Activated naive CD4-positive, alpha-beta T cell treated with Interleukin-2 at 50 U/mL for 16 hours (primary cell): ENCODE data around the gene FABP7.

ENCODE experiments used
- DNase-seq: peaks from one replicate; pipeline ENCODE4 v3.0.0-alpha.2; 2020

Gene FABP7

DNA sequence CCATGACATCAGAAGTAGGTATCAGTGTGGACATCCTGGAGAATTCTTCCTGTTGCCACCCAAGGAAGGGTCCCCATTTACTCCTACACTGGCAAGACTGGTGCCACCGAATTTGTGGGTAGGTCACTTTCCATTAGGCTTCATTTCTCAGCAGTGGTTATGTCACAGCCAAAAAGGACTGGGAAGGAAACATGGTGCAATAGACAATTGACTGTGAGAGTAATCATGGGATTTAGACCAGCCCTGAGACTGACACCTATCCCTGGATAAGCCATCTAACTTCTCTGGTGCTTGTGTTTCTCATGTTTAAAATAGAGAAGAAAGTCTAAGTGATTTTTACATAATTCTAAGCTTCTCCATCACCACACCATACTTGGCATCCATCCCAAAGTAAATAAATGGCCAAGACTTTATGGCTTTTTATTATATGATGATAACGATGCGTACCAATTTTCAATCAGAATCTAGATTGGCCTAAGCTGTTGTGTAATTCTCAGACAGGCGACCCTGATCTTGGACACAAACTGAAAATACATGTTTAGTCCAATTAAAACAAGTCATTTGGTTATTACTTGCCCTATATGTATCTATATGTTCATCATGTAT, 19.7 kb downstream of the FABP7 start:
- no peak for DNase-seq

DNA sequence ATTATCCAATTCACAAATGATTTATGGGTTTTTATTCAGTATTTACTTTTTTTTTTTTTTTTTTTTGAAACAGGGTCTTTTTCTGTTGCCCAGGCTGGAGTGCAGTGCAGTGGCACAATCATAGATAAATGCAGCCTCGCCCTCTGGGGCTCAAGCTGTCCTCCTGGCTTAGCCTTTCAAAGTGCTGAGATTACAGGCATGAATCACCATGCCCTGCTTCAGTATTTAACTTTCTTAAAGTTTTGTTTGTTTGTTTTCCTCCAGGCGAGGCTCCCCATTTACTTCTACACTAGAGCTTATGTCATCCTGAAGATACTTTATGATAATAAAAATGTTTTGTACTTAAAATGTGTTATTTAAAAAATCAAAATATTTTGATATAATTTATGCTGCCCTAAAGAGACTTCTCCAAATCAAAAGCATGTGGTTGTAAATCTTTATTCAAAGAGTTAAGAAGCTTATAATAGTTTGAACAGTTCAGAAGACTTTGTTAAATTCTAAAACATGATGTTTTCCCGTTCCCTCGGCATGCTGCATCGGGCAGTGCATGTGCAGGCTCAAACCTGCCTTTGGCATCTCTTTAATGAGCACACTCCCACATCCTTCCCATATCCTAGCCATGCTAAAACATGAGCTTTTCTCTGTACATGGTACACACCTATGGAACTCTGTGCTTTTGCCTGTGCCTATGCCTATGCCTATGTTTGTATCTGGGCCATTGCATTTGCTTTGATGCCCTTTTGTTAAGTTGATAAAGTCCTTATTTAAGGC, 20.6 kb downstream of the FABP7 start:
- no peak for DNase-seq

DNA sequence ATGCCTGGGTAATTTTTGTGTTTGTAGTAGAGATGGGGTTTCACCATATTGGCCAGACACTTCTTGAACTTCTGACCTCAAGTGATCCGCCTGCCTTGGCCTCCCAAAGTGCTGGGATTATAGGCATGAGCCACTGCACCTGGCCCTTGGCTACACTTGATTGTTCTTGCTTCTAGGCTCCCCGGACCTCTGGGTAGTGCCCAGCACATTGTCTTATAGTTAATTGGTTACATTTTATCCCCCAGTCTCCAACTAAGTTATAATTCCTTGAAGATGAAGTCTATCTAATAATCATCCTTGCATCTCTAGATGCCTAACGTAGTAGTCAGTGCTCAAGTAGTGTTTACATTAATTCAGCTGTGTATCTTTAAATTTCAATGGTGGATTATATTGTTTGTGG, 21.4 kb downstream of the FABP7 start:
- DNase-seq: no peak

DNA sequence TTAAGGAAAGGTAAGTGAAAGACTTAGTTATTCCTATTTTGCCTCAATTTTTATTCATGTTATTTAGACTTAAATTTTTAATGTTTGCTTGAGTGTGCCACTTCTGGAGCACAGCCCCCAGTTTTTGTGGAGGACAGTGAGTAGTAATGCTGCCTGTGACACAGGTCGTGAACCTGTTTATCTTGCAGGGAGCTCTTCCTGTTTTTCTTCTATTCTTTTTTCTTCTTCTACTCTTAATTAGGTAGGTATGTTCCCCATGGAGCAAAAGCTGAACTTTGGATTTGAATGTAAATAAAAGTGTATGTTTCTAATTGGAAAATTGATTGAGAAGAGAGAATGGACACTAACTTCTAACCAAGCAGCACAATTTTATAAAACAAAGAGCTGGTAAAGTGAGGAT, 21.9 kb downstream of the FABP7 start:
- DNase-seq: no peak

DNA sequence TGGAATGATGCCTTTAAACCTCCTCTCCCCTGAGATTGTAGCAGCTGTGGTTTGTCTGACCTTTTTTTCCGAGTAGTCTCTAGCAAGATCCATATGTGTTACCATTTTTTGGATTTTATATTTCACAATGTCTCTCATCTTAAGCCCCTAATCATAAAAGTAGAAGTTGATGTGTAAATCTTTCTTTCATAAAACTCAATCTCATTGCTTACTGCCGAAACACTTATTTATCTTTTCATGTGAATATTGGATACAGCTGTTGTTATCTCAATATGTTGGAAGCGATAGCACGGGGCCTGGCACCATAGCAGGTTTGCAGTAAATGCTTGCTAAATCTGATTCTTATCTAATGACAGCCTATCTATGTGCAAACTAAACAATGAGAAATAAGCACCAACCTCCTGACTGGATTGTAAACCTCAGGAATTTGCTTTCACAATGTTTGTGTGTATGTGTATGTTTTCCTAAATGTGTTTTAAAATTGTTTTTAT, 23.7 kb downstream of the FABP7 start:
- no peak for DNase-seq

DNA sequence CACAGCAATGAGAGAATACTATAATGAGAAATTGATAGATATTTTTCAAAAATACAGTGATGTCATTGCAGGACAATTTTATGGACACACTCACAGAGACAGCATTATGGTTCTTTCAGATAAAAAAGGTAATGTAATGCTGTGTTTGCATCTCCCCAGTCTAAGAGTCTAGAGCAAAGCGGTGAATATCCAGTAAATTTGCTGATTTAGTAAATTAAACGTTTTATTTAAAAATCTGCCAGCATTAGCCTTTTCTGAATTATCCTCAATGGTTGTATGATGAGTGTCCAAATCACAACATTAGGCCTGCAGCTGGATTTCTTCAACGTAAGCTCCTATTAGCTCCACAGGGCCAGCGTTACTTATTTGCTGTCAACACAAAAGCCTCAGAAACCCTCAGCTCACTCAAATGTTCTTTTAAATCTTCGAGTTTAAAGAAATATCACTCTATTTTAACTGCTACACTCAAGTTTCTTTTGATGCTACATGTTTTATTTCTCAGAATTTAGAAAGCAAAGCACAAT, 25.5 kb downstream of the FABP7 start:
- no peak for DNase-seq

DNA sequence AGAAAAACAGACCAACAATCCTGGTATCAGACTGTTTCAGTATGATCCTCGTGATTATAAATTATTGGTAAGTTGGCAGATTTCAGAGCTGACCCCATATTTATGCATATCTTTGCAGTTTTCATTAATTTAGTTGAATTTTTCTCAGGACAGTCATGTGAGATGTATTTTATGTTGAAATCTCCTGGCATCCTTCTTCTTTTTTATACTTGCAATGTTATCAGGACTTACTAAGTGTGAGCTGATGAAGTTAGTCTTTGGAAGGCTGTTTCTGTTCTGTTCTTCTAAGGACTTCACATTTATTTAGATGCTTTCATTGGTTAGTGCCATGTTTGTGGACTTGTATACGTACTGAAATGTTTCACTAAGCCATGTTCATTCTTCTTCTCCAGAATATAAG, 26.8 kb downstream of the FABP7 start:
- no peak for DNase-seq

DNA sequence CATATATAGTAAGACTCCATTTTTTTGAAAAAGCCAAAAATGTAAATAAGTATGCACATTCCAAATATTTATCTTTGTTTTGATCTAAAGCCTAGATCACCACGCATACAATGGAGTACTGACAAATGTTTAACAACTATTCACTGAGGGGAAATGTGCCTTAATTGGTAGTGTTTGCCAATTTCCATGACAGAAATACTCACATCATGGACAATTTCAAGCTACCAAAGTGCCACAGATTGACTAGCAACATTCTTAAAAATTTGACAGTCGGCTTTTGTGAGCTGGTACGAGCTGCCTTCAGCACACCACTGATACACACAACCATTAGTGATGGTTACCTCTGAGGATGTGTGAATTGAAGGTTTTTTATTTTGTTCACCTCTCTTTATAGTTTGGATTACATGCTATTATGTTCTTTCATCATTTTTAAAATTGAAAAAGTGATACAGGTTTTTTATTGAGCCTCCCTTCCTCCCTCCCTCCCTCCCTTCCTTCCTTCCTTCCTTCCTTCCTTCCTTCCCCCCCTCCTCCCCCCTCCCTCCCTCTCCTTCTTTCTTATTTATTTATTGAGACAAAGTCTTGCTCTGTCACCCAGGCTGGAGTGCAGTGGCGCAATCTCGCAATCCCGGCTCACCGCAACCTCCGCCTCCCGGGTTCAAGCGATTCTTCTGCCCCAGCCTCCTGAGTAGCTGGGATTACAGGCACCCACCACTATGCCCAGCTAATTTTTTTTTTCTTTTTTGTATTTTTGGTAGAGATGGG, 28.8 kb downstream of the FABP7 start:
- no peak for DNase-seq

DNA sequence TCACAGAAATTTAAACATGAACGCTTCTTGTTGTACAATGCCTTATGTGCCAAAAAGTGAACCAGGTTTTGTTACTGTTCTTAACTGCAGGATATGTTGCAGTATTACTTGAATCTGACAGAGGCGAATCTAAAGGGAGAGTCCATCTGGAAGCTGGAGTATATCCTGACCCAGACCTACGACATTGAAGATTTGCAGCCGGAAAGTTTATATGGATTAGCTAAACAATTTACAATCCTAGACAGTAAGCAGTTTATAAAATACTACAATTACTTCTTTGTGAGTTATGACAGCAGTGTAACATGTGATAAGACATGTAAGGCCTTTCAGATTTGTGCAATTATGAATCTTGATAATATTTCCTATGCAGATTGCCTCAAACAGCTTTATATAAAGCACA, 29.5 kb downstream of the FABP7 start:
- no peak for DNase-seq

DNA sequence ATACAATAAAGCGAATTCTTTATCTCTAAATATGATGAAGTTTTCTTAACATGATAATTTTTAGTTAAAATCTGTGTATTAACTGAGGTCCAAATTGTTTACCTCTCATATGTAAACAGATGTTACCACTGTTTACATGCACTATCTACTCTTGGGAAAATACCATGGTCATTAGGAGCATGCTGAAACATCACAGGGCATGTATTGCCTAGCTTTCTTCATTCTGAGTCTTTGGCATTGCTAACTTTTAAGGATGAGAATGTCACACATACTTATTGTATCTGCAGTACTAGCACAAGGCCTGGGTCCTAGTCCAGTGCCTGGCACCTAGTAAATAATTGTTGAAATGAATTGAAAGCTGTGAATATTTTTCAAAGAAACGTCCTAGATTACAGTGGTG, 30.2 kb downstream of the FABP7 start:
- DNase-seq: no peak

DNA sequence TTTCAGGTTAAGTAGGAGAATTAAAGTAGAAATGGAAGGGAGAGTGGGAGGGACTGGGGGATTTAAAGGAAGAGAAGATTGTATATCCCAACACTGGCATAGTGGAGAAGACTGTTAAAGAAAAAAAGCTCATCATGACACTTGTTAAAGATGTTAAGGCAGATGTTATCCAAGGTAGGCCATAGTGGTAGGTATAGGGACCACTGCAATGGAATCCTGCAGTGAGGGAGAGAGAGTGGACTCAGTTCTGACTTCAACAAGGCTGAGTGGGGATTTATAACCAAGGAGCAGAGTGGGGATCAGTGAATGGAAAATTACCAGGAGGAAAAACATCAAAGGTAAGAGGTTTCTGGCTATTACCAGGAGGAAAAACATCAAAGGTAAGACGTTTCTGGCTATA, 30.7 kb downstream of the FABP7 start:
- DNase-seq: no peak

DNA sequence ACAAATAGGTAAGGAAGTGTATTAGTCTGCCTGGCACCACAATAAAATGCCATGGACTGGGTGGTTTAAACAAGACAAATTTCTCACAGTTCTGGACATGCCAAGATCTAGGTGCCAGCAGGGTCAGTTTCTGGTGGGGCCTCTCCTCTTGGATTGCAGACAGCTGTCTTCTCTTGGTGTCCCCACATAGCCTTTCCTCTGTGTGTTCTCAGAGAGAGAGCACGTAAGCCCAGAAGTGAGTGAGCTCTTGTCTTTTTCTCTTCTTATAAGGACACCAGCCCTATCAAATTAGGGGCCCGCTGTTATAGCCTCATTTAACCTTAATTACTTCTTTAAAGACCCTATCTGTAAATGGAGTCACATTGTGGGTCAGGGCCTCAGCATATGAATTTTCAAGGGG, 37.8 kb downstream of the FABP7 start:
- DNase-seq: no peak

DNA sequence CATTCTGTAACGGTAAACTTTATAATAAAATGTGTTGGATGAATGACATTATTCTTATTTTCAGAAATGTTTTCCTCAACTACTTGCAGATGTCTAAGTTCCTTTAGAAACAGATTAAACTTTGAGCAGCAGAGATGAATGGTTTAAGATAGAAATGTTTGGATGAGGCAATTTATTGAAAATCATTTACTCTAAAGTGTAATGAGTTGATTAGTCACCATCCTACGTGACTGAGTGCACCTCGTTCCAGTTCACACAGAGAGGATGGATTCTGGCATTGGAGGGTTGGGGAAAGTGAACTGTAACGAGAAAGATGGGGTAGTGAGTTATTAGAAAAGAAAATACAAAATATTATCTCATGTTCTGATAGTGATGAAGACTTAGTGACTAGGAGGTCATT, 38.2 kb downstream of the FABP7 start:
- no peak for DNase-seq

DNA sequence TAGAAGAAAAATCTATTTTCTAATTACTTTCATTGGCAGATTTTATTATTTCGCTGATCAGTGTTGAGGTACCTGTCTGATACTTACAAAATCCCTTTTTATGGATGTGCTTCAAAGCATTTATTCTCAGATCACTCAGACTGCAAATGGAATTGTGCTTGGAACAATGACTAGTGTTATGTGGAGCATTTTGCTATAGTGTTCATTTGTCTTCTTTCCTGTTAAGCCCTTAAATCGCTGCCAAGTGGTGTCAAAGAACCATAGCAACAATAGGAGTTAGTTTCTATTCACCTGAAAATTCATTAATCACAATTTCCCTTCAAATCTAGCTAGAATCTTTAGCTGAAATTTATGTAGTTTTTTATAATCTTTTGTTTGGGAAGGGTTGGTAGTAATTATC, 39.4 kb downstream of the FABP7 start:
- no peak for DNase-seq

DNA sequence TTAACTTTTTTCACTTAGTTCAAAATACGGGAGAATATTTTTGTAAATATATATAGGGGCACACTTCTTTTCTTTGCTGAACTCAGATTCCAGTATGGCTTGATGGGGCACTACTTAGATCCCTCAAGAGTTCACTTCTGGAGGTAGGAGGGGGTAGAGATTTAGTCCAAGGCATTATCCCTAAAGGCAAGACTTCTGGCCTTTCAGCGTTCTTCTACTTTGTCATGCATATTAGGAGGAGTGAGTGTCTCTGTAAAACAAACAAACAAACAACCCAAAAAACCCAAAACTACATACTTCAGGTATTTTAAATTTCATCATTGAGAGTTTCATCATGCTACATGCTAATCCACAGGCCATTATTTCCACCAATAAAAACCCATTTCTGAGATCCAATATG, 41.6 kb downstream of the FABP7 start:
- DNase-seq: no peak

DNA sequence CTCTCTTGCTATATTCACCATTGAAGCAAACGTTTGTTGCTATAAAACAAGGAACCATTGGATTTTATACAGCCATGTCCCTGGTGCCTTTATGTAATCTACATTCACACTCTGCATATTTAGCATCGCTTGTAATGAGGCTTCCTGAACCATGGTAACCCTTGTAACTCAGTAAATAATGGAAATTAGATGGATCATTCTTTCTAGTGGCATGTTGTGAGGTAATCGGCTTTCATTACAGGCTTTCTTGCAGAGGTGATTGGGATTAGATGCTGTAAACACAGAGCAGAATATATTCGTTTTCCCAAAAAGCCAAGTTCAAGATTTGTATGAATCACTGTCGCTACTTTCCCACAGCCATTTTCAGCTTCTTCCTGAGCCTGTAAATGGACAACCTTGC, 45.6 kb downstream of the FABP7 start:
- DNase-seq: no peak

DNA sequence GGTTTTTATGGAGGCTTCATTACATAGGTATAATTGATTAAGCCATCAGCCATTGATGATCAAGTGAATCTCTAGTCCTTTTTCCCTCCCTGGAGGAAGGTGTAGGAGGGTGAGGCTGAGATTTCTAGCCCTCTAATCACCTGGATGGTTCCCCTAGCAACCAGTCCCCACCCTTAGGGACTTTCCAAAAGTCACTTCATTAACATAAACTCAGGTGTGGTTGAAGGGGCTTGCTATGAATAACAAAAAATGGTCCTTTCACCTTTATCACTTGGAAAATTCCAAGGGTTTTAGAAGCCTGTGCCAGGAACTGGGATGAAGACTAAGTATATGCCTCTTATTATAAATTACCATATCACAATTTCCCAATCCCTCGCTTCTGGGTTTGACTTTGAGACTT, 49.9 kb downstream of the FABP7 start:
- DNase-seq: no peak

DNA sequence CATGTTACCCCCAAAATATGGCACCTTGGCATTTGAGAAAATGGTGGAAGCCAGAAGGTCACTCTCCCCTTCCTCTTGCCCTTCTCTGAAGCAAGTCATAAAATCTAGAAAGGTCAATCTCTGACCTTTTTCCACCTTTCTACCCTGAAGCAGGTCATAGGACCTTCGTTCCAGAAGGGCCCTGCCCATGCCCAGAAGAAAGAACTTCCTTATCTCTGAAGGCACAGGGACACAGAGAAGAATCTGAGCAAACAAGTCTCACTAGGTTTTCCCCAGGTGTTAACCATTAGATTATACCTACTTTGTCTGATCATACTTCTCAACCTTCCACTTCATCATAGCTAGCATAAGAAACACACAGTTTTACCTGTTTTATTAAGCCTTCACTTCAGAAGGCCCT, 52.0 kb downstream of the FABP7 start:
- no peak for DNase-seq

DNA sequence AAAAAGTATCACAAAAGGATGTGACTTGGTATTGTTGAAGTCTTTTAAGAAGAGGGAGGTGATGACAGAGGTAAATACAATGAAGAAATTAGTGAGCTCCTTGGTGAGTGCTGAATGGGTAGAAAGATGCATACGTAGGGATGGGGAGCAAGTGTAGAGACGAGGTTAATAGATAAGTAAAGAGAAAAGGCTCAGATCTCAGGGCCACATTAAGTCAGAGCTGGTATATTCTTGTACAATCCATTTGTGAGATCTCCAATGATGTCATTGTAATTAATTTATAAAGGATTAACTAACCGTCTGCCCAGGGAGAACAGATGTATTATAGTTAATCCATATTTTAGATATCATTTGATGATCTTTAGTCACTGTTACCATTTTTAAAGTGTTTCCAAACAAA, 52.9 kb downstream of the FABP7 start:
- DNase-seq: no peak

DNA sequence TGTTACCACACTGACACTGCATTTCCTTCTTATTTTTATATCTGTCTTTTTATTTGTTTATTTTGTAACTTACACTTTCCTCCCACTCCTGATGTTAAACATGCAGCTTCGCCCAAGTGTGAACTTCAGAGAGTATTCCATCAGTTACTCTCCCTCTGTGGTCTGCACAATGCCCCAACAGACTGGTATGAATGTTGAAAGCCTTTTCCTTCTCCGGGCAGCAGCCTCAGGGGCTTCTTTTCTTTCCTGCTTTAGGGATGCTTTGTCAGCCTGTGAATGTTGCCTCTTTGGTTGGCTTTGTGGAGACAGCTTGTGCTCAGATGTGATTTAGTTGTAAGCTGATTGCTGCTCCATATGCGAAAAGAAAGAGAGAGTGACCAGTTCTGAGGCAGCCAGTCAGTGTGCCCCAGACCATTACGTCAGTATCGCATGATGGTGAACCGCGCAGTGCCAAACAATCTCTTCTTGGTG, 53.5 kb downstream of the FABP7 start:
- no peak for DNase-seq
